ENCODE results near the gene AP1M2.
A peak's percentile ranks its signal among the peaks of the same experiment; 100 is the strongest.

Gene AP1M2

GRCh38 chr19:10602330-10603083, 15.4 kb upstream of the AP1M2 start:
- DNase-seq (ENCODE audit: low spot score), result peak; percentile 88
- Histone ChIP-seq H3K27ac (peak overlapping the region; percentile 93 to 100), H3K4me3 (peak overlapping the region; percentile 89)
- TF ChIP-seq, protein P1, sequence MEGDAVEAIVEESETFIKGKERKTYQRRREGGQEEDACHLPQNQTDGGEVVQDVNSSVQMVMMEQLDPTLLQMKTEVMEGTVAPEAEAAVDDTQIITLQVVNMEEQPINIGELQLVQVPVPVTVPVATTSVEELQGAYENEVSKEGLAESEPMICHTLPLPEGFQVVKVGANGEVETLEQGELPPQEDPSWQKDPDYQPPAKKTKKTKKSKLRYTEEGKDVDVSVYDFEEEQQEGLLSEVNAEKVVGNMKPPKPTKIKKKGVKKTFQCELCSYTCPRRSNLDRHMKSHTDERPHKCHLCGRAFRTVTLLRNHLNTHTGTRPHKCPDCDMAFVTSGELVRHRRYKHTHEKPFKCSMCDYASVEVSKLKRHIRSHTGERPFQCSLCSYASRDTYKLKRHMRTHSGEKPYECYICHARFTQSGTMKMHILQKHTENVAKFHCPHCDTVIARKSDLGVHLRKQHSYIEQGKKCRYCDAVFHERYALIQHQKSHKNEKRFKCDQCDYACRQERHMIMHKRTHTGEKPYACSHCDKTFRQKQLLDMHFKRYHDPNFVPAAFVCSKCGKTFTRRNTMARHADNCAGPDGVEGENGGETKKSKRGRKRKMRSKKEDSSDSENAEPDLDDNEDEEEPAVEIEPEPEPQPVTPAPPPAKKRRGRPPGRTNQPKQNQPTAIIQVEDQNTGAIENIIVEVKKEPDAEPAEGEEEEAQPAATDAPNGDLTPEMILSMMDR (IDR thresholded peaks at IDR 0.05), result no peak

DNA sequence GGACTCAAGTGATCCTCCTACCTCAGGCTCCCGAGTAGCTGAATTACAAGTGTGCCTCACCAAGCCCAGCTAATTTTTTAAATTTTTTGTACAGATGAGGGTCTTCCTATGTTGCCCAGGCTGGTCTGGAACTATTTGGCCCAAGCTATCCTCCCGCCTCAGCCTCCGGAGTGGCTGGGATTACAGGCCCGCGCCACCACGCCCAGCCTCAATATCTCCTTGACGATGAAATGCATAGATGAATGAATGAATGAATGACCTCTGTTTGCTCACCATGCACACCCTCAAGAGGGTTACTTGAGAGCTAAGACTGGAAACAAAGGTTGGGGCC, 14.9 kb upstream of the AP1M2 start:
- H3K27ac ChIP-seq, result peak overlapping the region in 1 of 2 donors; percentile 93
- H3K4me3 ChIP-seq, result peak overlapping the region; percentile 89
- DNase-seq (ENCODE audit: low spot score), result no peak
- TF ChIP-seq, protein P1 (IDR thresholded peaks at IDR 0.05), result no peak

DNA sequence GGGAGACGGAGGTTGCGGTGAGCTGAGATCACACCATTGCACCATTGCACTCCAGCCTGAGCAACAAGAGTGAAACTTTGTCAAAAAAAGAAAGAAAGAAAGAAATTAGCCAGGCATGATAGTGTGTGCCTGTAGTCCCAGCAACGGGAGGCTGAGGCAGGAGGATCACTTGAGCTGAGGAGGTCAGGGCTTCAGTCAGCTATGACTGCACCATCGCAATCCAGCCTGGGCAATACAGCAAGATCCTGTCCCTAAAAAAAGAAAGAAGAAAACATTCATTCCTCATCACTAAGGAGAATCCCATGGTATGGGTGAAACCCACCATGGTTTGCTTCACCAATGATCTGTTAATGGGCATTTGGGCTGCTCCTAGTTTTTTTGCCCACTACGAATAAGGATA, 13.0 kb upstream of the AP1M2 start:
- no peak for DNase-seq (ENCODE audit: low spot score)
- no peak overlapping the region for H3K27ac ChIP-seq
- H3K4me3 ChIP-seq, result no peak overlapping the region
- TF ChIP-seq, protein P1 (IDR thresholded peaks at IDR 0.05), result no peak

GRCh38 chr19:10593820-10594637, 6.9 kb upstream of the AP1M2 start:
- TF ChIP-seq, protein P1 (IDR thresholded peaks at IDR 0.05), result no peak
- DNase-seq (ENCODE audit: low spot score), result no peak
- Histone ChIP-seq H3K27ac (peak overlapping the region in 1 of 2 donors; percentile 65), H3K4me3 (no peak overlapping the region)

DNA sequence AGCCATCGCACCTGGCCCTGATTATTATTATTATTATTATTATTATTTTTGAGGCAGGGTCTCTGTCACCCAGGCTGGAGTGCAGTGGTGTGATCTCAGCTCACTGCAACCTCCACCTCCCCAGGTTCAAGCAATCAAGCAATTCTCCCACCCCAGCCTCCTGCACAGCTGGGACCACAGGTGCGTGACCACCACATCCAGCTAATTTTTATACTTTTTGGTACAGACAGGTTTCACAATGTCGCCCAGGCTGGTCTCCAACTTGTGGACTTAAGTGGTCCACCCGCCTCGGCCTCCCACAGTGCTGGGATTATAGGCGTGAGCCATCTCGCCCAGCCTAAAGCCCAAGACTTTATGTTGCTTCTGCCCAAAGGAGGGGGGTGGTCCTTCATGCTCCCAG, 6.0 kb upstream of the AP1M2 start:
- Histone ChIP-seq H3K4me3 (no peak overlapping the region), H3K27ac (peak overlapping the region in 1 of 2 donors; percentile 65)
- TF ChIP-seq, protein P1 (IDR thresholded peaks at IDR 0.05), result no peak
- no peak for DNase-seq (ENCODE audit: low spot score)

DNA sequence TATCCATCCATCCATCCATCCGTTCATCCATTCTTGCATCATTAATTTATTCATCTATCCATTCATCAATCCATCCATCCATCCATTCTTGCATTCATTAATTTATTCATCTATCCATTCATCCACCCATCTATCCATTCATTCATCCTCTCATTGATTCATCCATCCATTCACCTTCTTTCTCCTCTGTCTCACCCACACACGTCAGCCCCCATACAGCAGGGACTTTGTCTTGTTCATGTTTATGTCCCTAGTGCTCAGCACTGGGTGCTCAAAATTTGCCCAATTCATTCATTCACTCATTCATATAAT, 683 bp upstream of the AP1M2 start:
- no peak overlapping the region for H3K27ac ChIP-seq
- H3K4me3 ChIP-seq, result no peak overlapping the region
- no peak for DNase-seq (ENCODE audit: low spot score)
- TF ChIP-seq, protein P1 (IDR thresholded peaks at IDR 0.05), result no peak

- DNase-seq (ENCODE audit: low spot score), result no peak
- H3K4me3 ChIP-seq, result no peak overlapping the region
- TF ChIP-seq, protein P1 (IDR thresholded peaks at IDR 0.05), result no peak
- H3K27ac ChIP-seq, result no peak overlapping the region
Observed at GRCh38 chr19:10586396-10586795, 716 bp downstream of the AP1M2 start.

Data from coronary artery (tissue), 2 donors.